Stomach (tissue), 4 donors: ENCODE results near the gene ANTKMT.

Source experiments
- POLR2A ChIP-seq, 4 donors: fragments of 450-650 bp; IDR thresholded peaks; one replicate each; pipeline ENCODE4 v1.6.1; 2016; ENCODE audit warnings: antibody characterized with exemption in 4 of 4, control low read depth in 2 of 4, mild to moderate bottlenecking in 1 of 4, moderate library complexity in 1 of 4
- TF ChIP-seq, protein P1 (sequence below), 7 experiments: fragments of 450-650 bp in 4 of 7; fragments of 200-600 bp in 3 of 7; sonication (generic) in 3 of 7; IDR thresholded peaks; one replicate each; pipeline ENCODE4 v1.5.1; 2016 to 2019; ENCODE audit warnings: antibody characterized with exemption in 7 of 7, control low read depth in 2 of 7, mild to moderate bottlenecking in 1 of 7

DNA sequence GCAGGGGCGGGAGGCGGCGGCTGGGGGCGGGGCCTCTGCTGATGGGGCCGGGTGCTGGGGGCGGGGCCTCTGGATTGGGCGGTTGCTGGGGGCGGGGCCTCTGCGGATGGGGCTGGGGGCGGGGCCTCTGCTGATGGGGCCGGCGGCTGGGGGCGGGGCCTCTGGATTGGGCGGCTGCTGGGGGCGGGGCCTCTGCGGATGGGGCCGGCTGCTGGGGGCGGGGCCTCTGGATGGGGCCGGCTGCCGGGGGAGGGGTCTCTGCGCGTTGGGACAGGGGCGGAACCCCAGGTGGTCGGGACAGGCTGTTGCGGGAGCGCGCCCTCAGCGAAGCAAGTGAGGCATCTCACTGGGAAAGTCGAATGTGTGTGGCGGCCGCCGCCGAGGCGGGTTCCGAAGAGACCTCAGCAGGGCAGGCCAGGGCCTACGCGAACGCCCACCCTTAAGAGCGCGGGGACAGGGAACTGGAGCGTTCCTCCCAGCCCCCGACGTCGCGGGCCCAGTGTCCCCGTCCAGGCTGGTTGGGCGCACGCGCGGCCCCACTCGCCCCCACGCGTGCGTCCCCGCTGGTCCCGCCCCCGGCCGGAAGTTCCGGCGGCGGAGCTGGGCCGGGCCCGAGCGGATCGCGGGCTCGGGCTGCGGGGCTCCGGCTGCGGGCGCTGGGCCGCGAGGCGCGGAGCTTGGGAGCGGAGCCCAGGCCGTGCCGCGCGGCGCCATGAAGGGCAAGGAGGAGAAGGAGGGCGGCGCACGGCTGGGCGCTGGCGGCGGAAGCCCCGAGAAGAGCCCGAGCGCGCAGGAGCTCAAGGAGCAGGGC, 40.9 kb upstream of the ANTKMT start, which contains the start of gene STUB1:
- TF ChIP-seq, protein P1, sequence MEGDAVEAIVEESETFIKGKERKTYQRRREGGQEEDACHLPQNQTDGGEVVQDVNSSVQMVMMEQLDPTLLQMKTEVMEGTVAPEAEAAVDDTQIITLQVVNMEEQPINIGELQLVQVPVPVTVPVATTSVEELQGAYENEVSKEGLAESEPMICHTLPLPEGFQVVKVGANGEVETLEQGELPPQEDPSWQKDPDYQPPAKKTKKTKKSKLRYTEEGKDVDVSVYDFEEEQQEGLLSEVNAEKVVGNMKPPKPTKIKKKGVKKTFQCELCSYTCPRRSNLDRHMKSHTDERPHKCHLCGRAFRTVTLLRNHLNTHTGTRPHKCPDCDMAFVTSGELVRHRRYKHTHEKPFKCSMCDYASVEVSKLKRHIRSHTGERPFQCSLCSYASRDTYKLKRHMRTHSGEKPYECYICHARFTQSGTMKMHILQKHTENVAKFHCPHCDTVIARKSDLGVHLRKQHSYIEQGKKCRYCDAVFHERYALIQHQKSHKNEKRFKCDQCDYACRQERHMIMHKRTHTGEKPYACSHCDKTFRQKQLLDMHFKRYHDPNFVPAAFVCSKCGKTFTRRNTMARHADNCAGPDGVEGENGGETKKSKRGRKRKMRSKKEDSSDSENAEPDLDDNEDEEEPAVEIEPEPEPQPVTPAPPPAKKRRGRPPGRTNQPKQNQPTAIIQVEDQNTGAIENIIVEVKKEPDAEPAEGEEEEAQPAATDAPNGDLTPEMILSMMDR (IDR thresholded peaks at IDR 0.05): no peak
- TF ChIP-seq POLR2A (IDR thresholded peaks at IDR 0.05): no peak
